ENCODE measurements around the gene PRR20C.
"Not testable (repeated sequence)": the region's sequence is repeated elsewhere in the genome, so short reads cannot be mapped to it uniquely, and the experiment has no call there.

The PRR20C gene

GRCh38 chr13:57153761-57154160 is at the start of gene PRR20C:
Gene PRR20C, plus strand, starts transcription at chr13:57154061. Its CDS starts 387 bp downstream, at chr13:57154448.
- not testable (repeated sequence) for H3K9me3 Mint-ChIP-seq; H3K4me3 Mint-ChIP-seq; H3K4me1 Mint-ChIP-seq (ENCODE audit: low read depth); DNase-seq; H3K27me3 Mint-ChIP-seq; H3K27ac Mint-ChIP-seq; H3K36me3 Mint-ChIP-seq (ENCODE audit: low read depth)

GRCh38 chr13:57114945-57115344 is 38.9 kb upstream of the PRR20C start:
- Mint-ChIP-seq H3K4me1 (ENCODE audit: low read depth) (no peaks in the 10 kb centered on the region), H3K36me3 (ENCODE audit: low read depth) (no peaks in the 10 kb centered on the region)

DNA sequence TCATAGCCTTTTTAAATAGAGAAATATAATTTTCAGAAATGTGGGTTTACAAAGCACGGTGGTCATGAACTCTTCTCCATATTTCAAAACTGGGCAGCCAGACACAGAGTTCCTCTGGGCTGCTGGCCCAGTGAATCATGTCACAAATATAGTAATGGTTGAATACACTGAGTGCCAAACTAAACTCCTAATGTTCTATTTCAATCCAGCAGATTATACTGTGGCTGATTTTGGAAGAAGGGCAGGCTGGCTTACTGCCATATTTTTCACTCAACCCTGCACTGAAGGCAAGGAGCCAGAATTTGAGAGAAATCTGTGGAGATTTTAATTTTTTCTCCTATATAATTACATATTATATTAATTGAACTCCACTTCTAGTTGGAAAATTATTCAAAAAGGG is 30.2 kb upstream of the PRR20C start:
- Mint-ChIP-seq H3K9me3 (peaks cover 13% of the 10 kb centered on the region), H3K27me3 (no peaks in the 10 kb centered on the region), H3K4me3 (no peak overlapping the region), H3K4me1 (ENCODE audit: low read depth) (no peaks in the 10 kb centered on the region), H3K27ac (no peak overlapping the region), H3K36me3 (ENCODE audit: low read depth) (no peaks in the 10 kb centered on the region)
- DNase-seq = no peak

More at GRCh38 chr13:57114945-57115344, 38.9 kb upstream of the PRR20C start:
- Mint-ChIP-seq H3K27me3 (no peaks in the 10 kb centered on the region), H3K9me3 (peaks cover 48% of the 10 kb centered on the region), H3K27ac (no peak overlapping the region), H3K4me3 (no peak overlapping the region)
- no peak for DNase-seq

- Mint-ChIP-seq H3K4me3 (no peak overlapping the region), H3K27me3 (no peaks in the 10 kb centered on the region), H3K27ac (no peak overlapping the region), H3K36me3 (ENCODE audit: low read depth) (no peaks in the 10 kb centered on the region), H3K9me3 (peaks cover 12% of the 10 kb centered on the region), H3K4me1 (ENCODE audit: low read depth) (no peaks in the 10 kb centered on the region)
- DNase-seq = no peak
These were observed 25.0 kb upstream of the PRR20C start for GRCh38 chr13:57128909-57129308.

GRCh38 chr13:57136093-57136492 is 17.8 kb upstream of the PRR20C start:
- H3K4me3 Mint-ChIP-seq = no peak overlapping the region
- H3K9me3 Mint-ChIP-seq = peaks cover 3% of the 10 kb centered on the region
- no peak for DNase-seq
- no peaks in the 10 kb centered on the region for H3K4me1 Mint-ChIP-seq (ENCODE audit: low read depth)
- no peak overlapping the region for H3K27ac Mint-ChIP-seq
- H3K36me3 Mint-ChIP-seq (ENCODE audit: low read depth) = no peaks in the 10 kb centered on the region
- no peaks in the 10 kb centered on the region for H3K27me3 Mint-ChIP-seq

- Mint-ChIP-seq H3K27ac (no peak overlapping the region), H3K4me3 (no peak overlapping the region)
These were observed 16.3 kb upstream of the PRR20C start for GRCh38 chr13:57137585-57137984.

GRCh38 chr13:57138988-57139387 is 14.9 kb upstream of the PRR20C start:
- DNase-seq = no peak
- Mint-ChIP-seq H3K9me3 (no peaks in the 10 kb centered on the region), H3K4me1 (ENCODE audit: low read depth) (no peaks in the 10 kb centered on the region), H3K4me3 (no peak overlapping the region), H3K27me3 (no peaks in the 10 kb centered on the region), H3K36me3 (ENCODE audit: low read depth) (no peaks in the 10 kb centered on the region), H3K27ac (no peak overlapping the region)

More at GRCh38 chr13:57137585-57137984, 16.3 kb upstream of the PRR20C start:
- H3K27me3 Mint-ChIP-seq = no peaks in the 10 kb centered on the region
- H3K36me3 Mint-ChIP-seq (ENCODE audit: low read depth) = no peaks in the 10 kb centered on the region
- peaks cover 3% of the 10 kb centered on the region for H3K9me3 Mint-ChIP-seq
- H3K4me1 Mint-ChIP-seq (ENCODE audit: low read depth) = no peaks in the 10 kb centered on the region
- DNase-seq = no peak

DNA sequence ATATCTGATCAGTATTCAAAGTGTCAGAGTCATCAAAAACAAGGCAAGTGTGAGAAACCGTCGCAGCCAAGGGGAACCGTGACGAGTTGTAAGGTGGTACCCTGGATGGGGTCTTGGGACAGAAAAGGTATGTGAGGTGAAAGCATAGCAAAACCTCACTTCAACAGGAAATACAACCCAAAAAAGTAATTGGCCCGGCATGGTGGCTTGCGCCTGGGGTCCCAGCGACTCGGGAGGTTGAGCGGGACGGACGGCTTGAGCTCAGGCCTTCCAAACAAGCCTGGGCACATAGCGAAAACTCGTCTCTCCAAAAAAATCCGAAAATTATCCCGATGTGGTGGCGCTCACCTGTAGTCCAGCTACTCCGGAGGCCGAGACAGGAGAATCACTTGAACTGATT is 14.1 kb upstream of the PRR20C start:
- H3K27me3 Mint-ChIP-seq; H3K4me3 Mint-ChIP-seq; H3K27ac Mint-ChIP-seq; H3K9me3 Mint-ChIP-seq; H3K36me3 Mint-ChIP-seq (ENCODE audit: low read depth); H3K4me1 Mint-ChIP-seq (ENCODE audit: low read depth); DNase-seq: not testable (repeated sequence)

DNA sequence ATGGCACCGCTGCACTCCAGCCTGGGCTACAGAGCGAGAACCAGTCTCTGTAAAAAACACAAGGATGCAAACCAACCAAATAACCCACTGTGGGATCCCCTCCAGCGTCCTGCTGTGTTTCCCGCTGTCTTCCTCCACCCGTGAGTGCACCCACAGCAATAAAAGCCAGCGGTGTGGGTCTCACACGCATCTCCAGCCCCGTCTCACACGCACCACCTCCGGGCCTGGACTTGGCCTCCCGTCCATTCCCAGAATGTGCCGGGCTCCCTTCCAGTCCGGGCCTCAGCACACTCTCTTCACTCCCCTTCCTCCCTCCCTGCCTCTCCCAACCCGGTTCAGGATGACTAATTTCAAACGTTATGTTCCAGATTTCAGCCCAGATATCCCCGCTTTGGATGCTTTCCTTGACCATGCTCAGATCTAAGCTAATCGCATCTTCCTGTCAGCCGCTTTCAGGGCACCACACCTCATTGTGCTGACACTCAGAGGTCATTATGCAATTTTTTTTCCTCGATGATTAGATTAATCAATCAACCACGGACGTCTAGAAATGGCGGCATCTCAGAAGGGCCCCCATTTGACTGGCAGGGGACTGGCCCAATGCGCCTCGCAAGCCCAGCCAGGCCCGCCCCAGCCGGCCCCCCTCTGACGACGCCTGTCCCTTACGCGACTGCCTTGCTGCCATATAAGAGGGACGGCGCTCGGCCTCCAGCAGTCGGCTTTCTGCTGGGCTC is 13.5 kb upstream of the PRR20C start, which contains the start of gene PRR20A:
TSS of gene PRR20A (plus strand) at position 684 of the 734 bp plus-strand sequence. CDS start 387 bp downstream, outside the sequence.
- H3K27me3 Mint-ChIP-seq; H3K4me3 Mint-ChIP-seq; DNase-seq; H3K36me3 Mint-ChIP-seq (ENCODE audit: low read depth); H3K4me1 Mint-ChIP-seq (ENCODE audit: low read depth); H3K9me3 Mint-ChIP-seq; H3K27ac Mint-ChIP-seq: not testable (repeated sequence)

- H3K27ac Mint-ChIP-seq; H3K36me3 Mint-ChIP-seq (ENCODE audit: low read depth); H3K27me3 Mint-ChIP-seq; DNase-seq; H3K4me3 Mint-ChIP-seq; H3K4me1 Mint-ChIP-seq (ENCODE audit: low read depth); H3K9me3 Mint-ChIP-seq: not testable (repeated sequence)
These were observed 6.7 kb upstream of the PRR20C start, which contains the start of gene PRR20B for GRCh38 chr13:57147188-57147587. Gene PRR20B, plus strand, starts transcription at chr13:57147488. Its CDS starts 387 bp downstream, at chr13:57147875.

DNA sequence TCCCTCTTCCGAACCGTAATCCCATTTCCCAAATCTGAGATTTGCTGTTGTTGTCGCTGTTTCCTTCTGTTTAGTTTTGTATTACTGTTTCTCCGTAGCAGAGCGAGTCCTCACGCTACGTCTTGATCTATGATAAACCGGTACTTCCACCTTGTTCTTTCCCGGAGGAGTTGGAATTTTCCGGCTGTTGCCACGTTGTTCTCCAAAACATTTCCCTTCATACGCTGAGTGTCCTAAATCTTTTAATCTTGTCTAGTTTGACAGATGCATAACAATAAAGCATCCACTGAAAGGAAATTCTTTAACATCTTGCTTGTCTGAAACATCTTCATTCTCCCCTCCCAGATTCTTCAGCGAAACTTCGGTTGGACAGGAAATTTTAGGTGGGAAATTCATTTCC is 5.8 kb upstream of the PRR20C start:
- DNase-seq; H3K27ac Mint-ChIP-seq; H3K4me3 Mint-ChIP-seq; H3K4me1 Mint-ChIP-seq (ENCODE audit: low read depth); H3K9me3 Mint-ChIP-seq; H3K27me3 Mint-ChIP-seq; H3K36me3 Mint-ChIP-seq (ENCODE audit: low read depth): not testable (repeated sequence)

DNA sequence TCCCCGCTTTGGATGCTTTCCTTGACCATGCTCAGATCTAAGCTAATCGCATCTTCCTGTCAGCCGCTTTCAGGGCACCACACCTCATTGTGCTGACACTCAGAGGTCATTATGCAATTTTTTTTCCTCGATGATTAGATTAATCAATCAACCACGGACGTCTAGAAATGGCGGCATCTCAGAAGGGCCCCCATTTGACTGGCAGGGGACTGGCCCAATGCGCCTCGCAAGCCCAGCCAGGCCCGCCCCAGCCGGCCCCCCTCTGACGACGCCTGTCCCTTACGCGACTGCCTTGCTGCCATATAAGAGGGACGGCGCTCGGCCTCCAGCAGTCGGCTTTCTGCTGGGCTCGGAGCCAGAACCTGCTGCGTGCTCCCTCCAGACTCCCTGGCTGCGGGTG is 6.5 kb downstream of the PRR20C start, which contains the start of gene PRR20D:
TSS of gene PRR20D (plus strand) at position 301 of the 400 bp plus-strand sequence. CDS start 387 bp downstream, outside the sequence.
- not testable (repeated sequence) for H3K36me3 Mint-ChIP-seq (ENCODE audit: low read depth); H3K4me3 Mint-ChIP-seq; H3K9me3 Mint-ChIP-seq; H3K27me3 Mint-ChIP-seq; DNase-seq; H3K27ac Mint-ChIP-seq; H3K4me1 Mint-ChIP-seq (ENCODE audit: low read depth)

GRCh38 chr13:57166897-57167296 is 13.0 kb downstream of the PRR20C start, which contains the start of gene PRR20E:
Gene PRR20E, plus strand, starts transcription at chr13:57167197. Its CDS starts 387 bp downstream, at chr13:57167584.
- not testable (repeated sequence) for H3K9me3 Mint-ChIP-seq; DNase-seq; H3K27me3 Mint-ChIP-seq; H3K4me1 Mint-ChIP-seq (ENCODE audit: low read depth); H3K36me3 Mint-ChIP-seq (ENCODE audit: low read depth); H3K4me3 Mint-ChIP-seq; H3K27ac Mint-ChIP-seq

- H3K36me3 Mint-ChIP-seq (ENCODE audit: low read depth) = no peaks in the 10 kb centered on the region
- no peak overlapping the region for H3K4me3 Mint-ChIP-seq
- H3K27ac Mint-ChIP-seq = no peak overlapping the region
- H3K4me1 Mint-ChIP-seq (ENCODE audit: low read depth) = no peaks in the 10 kb centered on the region
- DNase-seq = no peak
- H3K9me3 Mint-ChIP-seq = no peaks in the 10 kb centered on the region
- no peaks in the 10 kb centered on the region for H3K27me3 Mint-ChIP-seq
These were observed 37.8 kb downstream of the PRR20C start for GRCh38 chr13:57191667-57192066.
